Heart right ventricle (tissue), 16 donors: Measurements from ENCODE around the gene GTF2H1. TPM values are rescaled to one million over a fixed set of nuclear protein-coding genes. Genes with fewer than 3 reads are reported as not detected.

Experiments
- ATAC-seq, 8 donors: fragments of 200-7000 bp; cut with Tn5 transposase; one replicate each; pipeline ENCODE4 v1.9.1; 2020; ENCODE audit warnings: mild to moderate bottlenecking in 8 of 8, moderate library complexity in 8 of 8, moderate number of reproducible peaks in 1 of 8
- DNase-seq, 2 donors: peaks; one replicate each; pipeline ENCODE4 v3.0.0-alpha.2; 2020
- H3K27ac ChIP-seq, 10 donors: fragments of 200-600 bp; sonication (generic) in 2 of 10; one replicate each; pipeline versions ENCODE4 v1.5.0 to v1.8.0; 2020 to 2022; ENCODE audit warnings: mild to moderate bottlenecking in 3 of 10
- H3K27me3 ChIP-seq, 7 donors: fragments of 200-600 bp; one replicate each; pipeline ENCODE4 v1.8.0; 2021 to 2022; ENCODE audit warnings: mild to moderate bottlenecking in 2 of 7
- H3K36me3 ChIP-seq, 9 donors: fragments of 200-600 bp; sonication (generic) in 1 of 9; one replicate each; pipeline versions ENCODE4 v1.5.0 to v1.8.0; 2020 to 2022; ENCODE audit warnings: mild to moderate bottlenecking in 2 of 9
- H3K4me1 ChIP-seq, 9 donors: fragments of 200-600 bp; sonication (generic) in 1 of 9; one replicate each; pipeline versions ENCODE4 v1.5.0 to v1.8.0; 2020 to 2022; ENCODE audit warnings: mild to moderate bottlenecking in 4 of 9
- H3K4me3 ChIP-seq, 10 donors: fragments of 200-600 bp; sonication (generic) in 2 of 10; one replicate each; pipeline versions ENCODE4 v1.5.0 to v1.8.0; 2020 to 2022; ENCODE audit warnings: mild to moderate bottlenecking in 7 of 10, moderate library complexity in 2 of 10
- H3K9me3 ChIP-seq, 11 donors: fragments of 200-600 bp in 10 of 11; sonication (generic) in 2 of 11; one replicate each; pipeline versions ENCODE4 v1.5.0 to v1.8.0; 2013 to 2022; ENCODE audit warnings: mild to moderate bottlenecking in 2 of 11, control low read depth in 1 of 11, moderate library complexity in 1 of 11
- CTCF ChIP-seq, 9 donors: fragments of 200-600 bp; sonication (generic) in 2 of 9; IDR thresholded peaks; one replicate each; pipeline versions ENCODE4 v1.5.0 to v1.8.0; 2021 to 2022; ENCODE audit warnings: antibody characterized with exemption in 9 of 9, mild to moderate bottlenecking in 5 of 9, moderate library complexity in 1 of 9
- WGBS, 2 donors: extraction: QIAGEN DNeasy Blood & Tissue Kit; methylation state at CpG; one replicate each; pipeline ENCODE4 v1.1.7; 2013; ENCODE audit warnings: inconsistent platforms in 1 of 2; 5-methylcytosine and 5-hydroxymethylcytosine counted together
- intact Hi-C, 10 donors: fragments of 100-400 bp; cut with DNase I; formaldehyde crosslinking; loops; one replicate each; pipeline versions ENCODE4 v1.11.1 to v1.14.2; 2022
- polyA plus RNA-seq, 2 donors: library from polyadenylated mRNA; stranded (reverse); fragments of 200-250 nt; gene quantifications; one replicate each; pipeline ENCODE4 v1.2.3, GENCODE V29; 2013
- total RNA-seq, 10 donors: library from RNA; stranded (reverse); fragmentation: NEBNext Ultra II Directional in 3 of 10; extraction: Animal tissue kit (Norgen Biotek cat#: 25700) in 3 of 10; gene quantifications; one replicate each; pipeline versions ENCODE4 v1.2.1 to v1.2.4, GENCODE V29; 2021 to 2023
- donor health status: Arrhythmogenic right ventricular cardiomyopathy.
- donor health status: ischemic (EF 13 %, LVEDD 7.1; RV severe dilation, severe dysfunction).
- donor health status: healthy with polysubstance abuse.
- donor health status: DM: no; HTN: yes; CAD: no.
- donor health status: DM: no; HTN: no; CAD: no.
- donor health status: ischemic (EF 25% LVEDD 6.9; RV normal size, moderate dysfunction).
- donor health status: ischemic (EF 25% LVEDD 5.7; RV mildly dilated, moderate dysfunction).
- donor health status: healthy.
- donor health status: DM: yes; HTN: yes; CAD: no.
- donor health status: Ischemic cardiomyopathy.
- donor health status: ischemic (EF 35%, LVEDD 5.7; RV mildly dilated, moderate dysfunction).
- donor health status: nonischemic (EF 11% LVEDD 7.7; RV severe dilation, severe dysfunction).
- donor health status: DM: yes; HTN: yes; CAD: no.
- donor health status: PGD.
- donor health status: ischemic (EF 29% LVEDD 5.4; RV normal size, mild dysfunction).
- donor health status: nonischemic (EF 23%, LVEDD 6.1; RV moderate dilation, normal function).

GTF2H1 gene
- total and polyA plus RNA-seq, 12 donors, result 14.9 to 27.9 (median 24.3) TPM

DNA sequence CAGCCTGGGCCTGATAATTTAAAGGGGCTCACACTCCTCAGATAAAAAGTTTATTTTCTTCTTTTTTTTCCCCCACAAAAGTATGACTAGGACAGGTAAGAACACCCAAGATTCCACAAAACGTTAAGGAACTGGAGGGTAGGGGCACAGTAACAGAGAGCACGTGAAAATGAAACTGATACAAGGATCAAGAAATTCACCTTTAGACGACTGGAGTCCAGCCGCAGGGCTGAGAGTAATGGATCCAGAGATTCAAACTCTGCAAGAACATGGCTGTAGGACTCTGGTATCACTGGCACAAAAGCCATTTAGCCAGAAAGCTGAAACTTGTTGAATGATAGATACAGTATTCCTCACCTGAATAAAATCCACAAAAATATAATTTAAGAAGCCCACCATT, 4.8 kb upstream of the GTF2H1 start:
- no peaks in the 10 kb centered on the region for H3K9me3 ChIP-seq
- ATAC-seq, result no peak
- intact Hi-C loops, result no loop called here
- H3K4me1 ChIP-seq, result peaks cover 0 to 55% (median 27%) of the 10 kb centered on the region in 9 donors
- no peak overlapping the region for H3K4me3 ChIP-seq
- no peaks in the 10 kb centered on the region for H3K27me3 ChIP-seq
- DNase-seq, result no peak
- 93 to 95% methylated on average over 4 of the region's 4 CpGs for WGBS, 2 donors
- no peak for TF ChIP-seq CTCF (IDR thresholded peaks at IDR 0.05)
- H3K36me3 ChIP-seq, result peaks cover 0 to 18% (median 0%) of the 10 kb centered on the region in 9 donors
- no peak overlapping the region for H3K27ac ChIP-seq

GRCh38 chr11:18319914-18320313, 2.5 kb upstream of the GTF2H1 start:
- DNase-seq (no peak), ATAC-seq (no peak)
- TF ChIP-seq CTCF (IDR thresholded peaks at IDR 0.05), result no peak
- H3K4me3 ChIP-seq, result no peak overlapping the region
- H3K36me3 ChIP-seq, result peaks cover 0 to 17% (median 0%) of the 10 kb centered on the region in 9 donors
- H3K27me3 ChIP-seq, result no peaks in the 10 kb centered on the region
- peaks cover 0 to 54% (median 39%) of the 10 kb centered on the region in 9 donors for H3K4me1 ChIP-seq
- intact Hi-C loops, result loop anchor here in 7 of 10 donors (2.0 to 10.0 kb wide), 8 partner anchors 62 to 315 kb away; partner anchors contain the start of genes SPTY2D1 (in 4 of the 7), TSG101 (in 2 of the 7) and LDHA (in 1 of the 7)
- H3K9me3 ChIP-seq, result no peaks in the 10 kb centered on the region
- WGBS, 2 donors, result 90 to 93% methylated on average over 3 of the region's 3 CpGs
- H3K27ac ChIP-seq, result no peak overlapping the region

- no peak for DNase-seq
- no peak for ATAC-seq
- Histone ChIP-seq H3K27me3 (no peaks in the 10 kb centered on the region), H3K4me1 (peaks cover 0 to 56% (median 39%) of the 10 kb centered on the region in 9 donors), H3K27ac (peak overlapping the region in 1 of 10 donors; percentile 96), H3K9me3 (no peaks in the 10 kb centered on the region), H3K4me3 (peak overlapping the region in 2 of 10 donors; percentile 84 to 93), H3K36me3 (peaks cover 0 to 24% (median 0%) of the 10 kb centered on the region in 9 donors)
- intact Hi-C loops, result loop anchor here in 7 of 10 donors (2.0 to 10.0 kb wide), 8 partner anchors 62 to 314 kb away; partner anchors contain the start of genes SPTY2D1 (in 4 of the 7), TSG101 (in 2 of the 7) and LDHA (in 1 of the 7)
- no peak for TF ChIP-seq CTCF (IDR thresholded peaks at IDR 0.05)
These were observed 1.8 kb upstream of the GTF2H1 start for GRCh38 chr11:18320617-18321016.

DNA sequence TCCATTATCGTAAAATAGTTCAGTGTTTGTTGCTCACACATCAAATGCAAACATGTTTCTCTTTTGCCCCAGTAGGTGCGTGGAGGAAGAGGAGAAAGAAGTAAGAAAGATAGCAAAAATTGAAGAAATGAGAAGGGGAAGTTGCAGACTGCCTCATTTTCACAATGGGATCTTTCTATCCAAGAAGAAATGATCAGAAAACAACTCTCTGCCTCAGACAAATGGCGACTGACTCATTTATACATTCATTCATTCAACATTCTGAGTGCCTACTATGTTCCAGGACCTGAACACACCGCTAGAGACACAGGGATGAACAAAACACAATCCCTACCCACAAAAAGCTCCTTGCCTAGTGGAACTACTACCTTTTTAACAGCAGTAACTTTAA, 794 bp upstream of the GTF2H1 start:
- TF ChIP-seq CTCF (IDR thresholded peaks at IDR 0.05), result no peak
- no peaks in the 10 kb centered on the region for H3K9me3 ChIP-seq
- H3K4me3 ChIP-seq, result peak overlapping the region; percentile 70 to 93 (median 84)
- peak overlapping the region; percentile 93 to 99 (median 96) for H3K27ac ChIP-seq
- peaks cover 0 to 30% (median 0%) of the 10 kb centered on the region in 9 donors for H3K36me3 ChIP-seq
- DNase-seq (no peak), ATAC-seq (no peak)
- H3K27me3 ChIP-seq, result no peaks in the 10 kb centered on the region
- H3K4me1 ChIP-seq, result peaks cover 0 to 58% (median 40%) of the 10 kb centered on the region in 9 donors
- intact Hi-C loops, result loop anchor here in 7 of 10 donors (2.0 to 10.0 kb wide), 8 partner anchors 61 to 313 kb away; partner anchors contain the start of genes SPTY2D1 (in 4 of the 7), TSG101 (in 2 of the 7) and LDHA (in 1 of the 7)
- 2 to 6% methylated on average over 4 of the region's 4 CpGs for WGBS, 2 donors
